K562 (cell line): Measurements from ENCODE around the gene RTN4. TPM values are rescaled to one million over a fixed set of nuclear protein-coding genes. Genes with fewer than 3 reads are reported as not detected.

Experiments used
- ARHGAP35 ChIP-seq: fragments of 450-650 bp; IDR thresholded peaks from 2 replicates; pipeline ENCODE4 v1.6.1; 2018; ENCODE audit not compliant: partially characterized antibody
- CCNT2 ChIP-seq: IDR thresholded peaks from 2 replicates; pipeline ENCODE4 v1.6.1; 2011; ENCODE audit warnings: borderline replicate concordance, low read depth, mild to moderate bottlenecking, moderate library complexity, mixed read lengths, low read length; ENCODE audit not compliant: insufficient read length; ENCODE audit errors: extremely low read depth
- FOXA1 ChIP-seq: fragments of 450-650 bp; IDR thresholded peaks from 2 replicates; pipeline ENCODE4 v1.6.1; 2016; ENCODE audit warnings: mild to moderate bottlenecking, borderline replicate concordance
- FOXK2 ChIP-seq, 2 experiments: fragments of 450-650 bp; IDR thresholded peaks in 1 of 2; conservative IDR thresholded peaks in 1 of 2; 2 replicates each; pipeline ENCODE4 v1.6.1; 2016; ENCODE audit warnings: low read depth in 2 of 2, mild to moderate bottlenecking in 1 of 2
- GATAD2A ChIP-seq: fragments of 450-650 bp; IDR thresholded peaks from 2 replicates; pipeline ENCODE4 v1.6.1; 2017
- GTF2F1 ChIP-seq: IDR thresholded peaks from 2 replicates; pipeline ENCODE4 v1.6.1; 2011; ENCODE audit warnings: low read depth, low read length, improper control_type of control experiment
- HMG20B ChIP-seq: fragments of 250-450 bp; sonication (Bioruptor Pico); IDR thresholded peaks from 2 replicates; pipeline ENCODE4 v1.5.0; 2021; ENCODE audit warnings: mild to moderate bottlenecking
- ILK ChIP-seq: fragments of 450-650 bp; IDR thresholded peaks from 2 replicates; pipeline ENCODE4 v1.6.1; 2016; ENCODE audit warnings: missing genetic modification characterization, low read depth, mild to moderate bottlenecking, missing compliant biosample characterization, moderate library complexity, borderline replicate concordance
- JUND ChIP-seq, 2 experiments: IDR thresholded peaks; 2 replicates in 1 of 2; 3 replicates in 1 of 2; pipeline ENCODE4 v1.6.1; 2011; ENCODE audit warnings: borderline replicate concordance in 2 of 2, low read depth in 2 of 2, low read length in 2 of 2, improper control_type of control experiment in 1 of 2, missing biosample characterization in 1 of 2, missing genetic modification characterization in 1 of 2, missing genetic modification reagents in 1 of 2
- MYC ChIP-seq, 2 experiments: fragments of 250-450 bp in 1 of 2; sonication (Bioruptor Pico) in 1 of 2; IDR thresholded peaks; 2 replicates each; pipeline versions ENCODE4 v1.5.1 to v1.6.1; 2012 to 2021; ENCODE audit warnings: low read depth in 2 of 2, borderline replicate concordance in 1 of 2, improper control_type of control experiment in 1 of 2, low read length in 1 of 2, mild to moderate bottlenecking in 1 of 2, moderate library complexity in 1 of 2
- NR4A1 ChIP-seq, 2 experiments: fragments of 250-450 bp in 1 of 2; fragments of 450-650 bp in 1 of 2; sonication (Bioruptor Pico) in 1 of 2; IDR thresholded peaks; 2 replicates each; pipeline versions ENCODE4 v1.4.0 to v1.6.1; 2016 to 2020; ENCODE audit warnings: mild to moderate bottlenecking in 2 of 2, missing compliant biosample characterization in 1 of 2, missing genetic modification characterization in 1 of 2, moderate library complexity in 1 of 2
- NRF1 ChIP-seq, 2 experiments: fragments of 450-650 bp; IDR thresholded peaks in 1 of 2; conservative IDR thresholded peaks in 1 of 2; 2 replicates each; pipeline ENCODE4 v1.6.1; 2014; ENCODE audit warnings: mild to moderate bottlenecking in 2 of 2
- PHF8 ChIP-seq: fragments of 200-600 bp; sonication (generic); IDR thresholded peaks from 2 replicates; pipeline ENCODE4 v1.6.1; 2012; ENCODE audit warnings: mixed run types, mild to moderate bottlenecking, inconsistent platforms, low read length, moderate library complexity, borderline replicate concordance
- RBM14 ChIP-seq: fragments of 200-400 bp; formaldehyde crosslinking; IDR thresholded peaks from 2 replicates; pipeline ENCODE4 v1.6.1; 2018; ENCODE audit warnings: low read depth, mild to moderate bottlenecking, low read length, moderate library complexity, borderline replicate concordance; ENCODE audit not compliant: insufficient read depth
- SAP30 ChIP-seq: fragments of 200-600 bp; sonication (generic); IDR thresholded peaks from 2 replicates; pipeline ENCODE4 v1.6.1; 2012; ENCODE audit warnings: borderline replicate concordance, low read depth, mild to moderate bottlenecking, moderate library complexity, low read length, control low read depth, inconsistent platforms; ENCODE audit not compliant: insufficient read depth, poor library complexity, severe bottlenecking
- SMAD4 ChIP-seq: fragments of 250-450 bp; sonication (Bioruptor Pico); conservative IDR thresholded peaks from 2 replicates; pipeline ENCODE4 v1.8.0; 2021; ENCODE audit warnings: inconsistent platforms, mild to moderate bottlenecking, moderate library complexity
- TRIM24 ChIP-seq, 2 experiments: fragments of 450-650 bp; IDR thresholded peaks; 2 replicates each; pipeline ENCODE4 v1.6.1; 2016
- ZC3H4 ChIP-seq: sonication (generic); formaldehyde crosslinking; IDR thresholded peaks from 2 replicates; pipeline ENCODE4 v1.9.0; 2021; ENCODE audit warnings: missing genetic modification reagents, borderline replicate concordance
- ZFP1 ChIP-seq: fragments of 450-650 bp; formaldehyde crosslinking; IDR thresholded peaks from 2 replicates; pipeline ENCODE4 v1.4.0; 2020; ENCODE audit warnings: mild to moderate bottlenecking, mixed read lengths
- ZNF174 ChIP-seq: fragments of 250-450 bp; sonication (Bioruptor Pico); IDR thresholded peaks from 2 replicates; pipeline ENCODE4 v1.4.0; 2020; ENCODE audit warnings: mild to moderate bottlenecking
- polyA plus RNA-seq, 8 experiments: library from polyadenylated mRNA; depleted of rRNA in 4 of 8; stranded (reverse) in 5 of 8; unstranded in 3 of 8; fragments of >200 nt; fragmentation: Nextera tagmentation in 2 of 8; fragmentation: Illumina TruSeq in 1 of 8; extraction: Ambion mirVana in 2 of 8; extraction: Trizol in 1 of 8; gene quantifications; 2 replicates each; pipeline versions ENCODE4 v1.2.1 to v1.2.3, GENCODE V29; 2011 to 2014; ENCODE audit warnings: inconsistent platforms in 1 of 8, missing spikeins in 1 of 8
- total RNA-seq, 7 experiments: library from RNA; depleted of rRNA in 6 of 7; stranded (reverse); fragments of >200 nt in 6 of 7; fragmentation: Illumina TruSeq in 2 of 7; extraction: Trizol in 2 of 7; gene quantifications; 2 replicates each; pipeline versions ENCODE4 v1.2.1 to v1.2.3, GENCODE V29; 2011 to 2021; ENCODE audit warnings: low replicate concordance in 1 of 7
- TF ChIP-seq, protein P1 (sequence below), 2 experiments: IDR thresholded peaks; 2 replicates each; pipeline ENCODE4 v1.6.1; 2012; ENCODE audit warnings: improper control_type of control experiment in 2 of 2, low read depth in 2 of 2, low read length in 2 of 2, borderline replicate concordance in 1 of 2
- TF ChIP-seq, protein P2 (sequence below): sonication (generic); formaldehyde crosslinking; IDR thresholded peaks from 2 replicates; pipeline ENCODE4 v1.8.0; 2022; ENCODE audit warnings: mild to moderate bottlenecking, missing genetic modification reagents

Gene RTN4
- total and polyA plus RNA-seq, 9 of the 15 experiments (the other 6 are each of a cell fraction or from before 2014, with no cell fraction given) = 73.0 to 248 (median 116) TPM

DNA sequence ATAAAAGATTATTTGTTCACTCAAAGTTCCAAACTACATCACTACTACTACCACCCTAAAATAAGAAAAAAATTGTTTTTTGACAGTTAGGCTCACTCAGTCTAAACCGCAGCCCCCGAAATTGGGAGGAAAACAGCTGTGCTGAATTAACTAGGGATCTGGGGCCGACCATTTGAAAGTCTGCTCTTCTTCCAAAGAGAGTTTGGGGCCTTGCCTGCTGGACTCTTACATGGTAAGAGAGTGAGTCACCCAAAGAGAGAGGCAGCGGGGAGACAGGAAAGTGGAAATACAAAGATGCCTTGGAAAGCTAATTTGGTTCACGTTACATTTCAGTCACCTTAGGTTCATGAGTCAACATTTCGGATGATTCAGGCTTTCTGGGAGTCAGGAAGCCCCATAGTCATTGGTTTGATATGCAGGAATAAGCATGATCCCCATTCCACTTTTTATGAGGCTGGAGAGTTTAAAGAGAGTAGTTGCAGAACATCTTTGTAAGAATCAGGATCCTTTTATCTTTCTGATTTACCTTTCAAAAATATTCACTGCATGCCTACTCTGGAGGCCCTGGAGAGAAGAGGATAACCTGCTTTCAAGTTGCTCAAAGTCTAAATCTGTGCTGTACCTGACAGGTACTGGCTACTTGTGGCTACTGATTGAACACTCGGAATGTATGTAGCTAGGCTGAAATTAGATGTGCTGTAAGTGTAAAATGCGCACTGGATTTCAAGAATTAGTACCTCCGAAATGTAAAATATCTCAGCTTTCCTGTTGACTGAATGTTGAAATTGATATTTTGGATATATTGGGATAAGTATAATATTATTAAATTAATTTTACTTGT is 995 bp upstream of the RTN4 start (continued):
- TF ChIP-seq JUND (IDR thresholded peaks at IDR 0.05; ENCODE audit: borderline replicate concordance, low read depth, low read length) = peak; percentile 95
- TF ChIP-seq JUND (tag; IDR thresholded peaks at IDR 0.05; ENCODE audit: borderline replicate concordance, low read depth, low read length) = peak; percentile 92
- no peak for TF ChIP-seq GATAD2A
- TF ChIP-seq ZFP1 = no peak
- TF ChIP-seq TRIM24 (IDR thresholded peaks at IDR 0.05) = no peak
- no peak for TF ChIP-seq CCNT2
- no peak for TF ChIP-seq ILK (tag)
- TF ChIP-seq, protein P1, sequence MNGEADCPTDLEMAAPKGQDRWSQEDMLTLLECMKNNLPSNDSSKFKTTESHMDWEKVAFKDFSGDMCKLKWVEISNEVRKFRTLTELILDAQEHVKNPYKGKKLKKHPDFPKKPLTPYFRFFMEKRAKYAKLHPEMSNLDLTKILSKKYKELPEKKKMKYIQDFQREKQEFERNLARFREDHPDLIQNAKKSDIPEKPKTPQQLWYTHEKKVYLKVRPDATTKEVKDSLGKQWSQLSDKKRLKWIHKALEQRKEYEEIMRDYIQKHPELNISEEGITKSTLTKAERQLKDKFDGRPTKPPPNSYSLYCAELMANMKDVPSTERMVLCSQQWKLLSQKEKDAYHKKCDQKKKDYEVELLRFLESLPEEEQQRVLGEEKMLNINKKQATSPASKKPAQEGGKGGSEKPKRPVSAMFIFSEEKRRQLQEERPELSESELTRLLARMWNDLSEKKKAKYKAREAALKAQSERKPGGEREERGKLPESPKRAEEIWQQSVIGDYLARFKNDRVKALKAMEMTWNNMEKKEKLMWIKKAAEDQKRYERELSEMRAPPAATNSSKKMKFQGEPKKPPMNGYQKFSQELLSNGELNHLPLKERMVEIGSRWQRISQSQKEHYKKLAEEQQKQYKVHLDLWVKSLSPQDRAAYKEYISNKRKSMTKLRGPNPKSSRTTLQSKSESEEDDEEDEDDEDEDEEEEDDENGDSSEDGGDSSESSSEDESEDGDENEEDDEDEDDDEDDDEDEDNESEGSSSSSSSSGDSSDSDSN (IDR thresholded peaks at IDR 0.05; ENCODE audit: borderline replicate concordance in 1 of 2, low read depth in 2 of 2, low read length in 2 of 2) = 0 out of 4 replicates have a peak, but pooled peaks of 1 of the 2 experiments have one; percentile 28
- TF ChIP-seq MYC (IDR thresholded peaks at IDR 0.05; ENCODE audit: low read depth, low read length) = peak; percentile 9; the same call in 1 of the 2 replicates
- TF ChIP-seq MYC (CRISPR knock-in tag; IDR thresholded peaks at IDR 0.05; ENCODE audit: borderline replicate concordance, low read depth) = no peak
- no peak for TF ChIP-seq RBM14
- no peak; the same call in 1 of the 2 replicates for TF ChIP-seq SMAD4 (CRISPR knock-in tag)
- TF ChIP-seq GTF2F1 = no peak
- TF ChIP-seq FOXK2 (conservative IDR thresholded peaks at IDR 0.05 in 1 of 2, IDR thresholded peaks at IDR 0.05 in 1 of 2; ENCODE audit: low read depth in 2 of 2) = no peak
- TF ChIP-seq HMG20B (CRISPR knock-in tag) = no peak
- peak; percentile 30 for TF ChIP-seq SAP30
- TF ChIP-seq, protein P2, sequence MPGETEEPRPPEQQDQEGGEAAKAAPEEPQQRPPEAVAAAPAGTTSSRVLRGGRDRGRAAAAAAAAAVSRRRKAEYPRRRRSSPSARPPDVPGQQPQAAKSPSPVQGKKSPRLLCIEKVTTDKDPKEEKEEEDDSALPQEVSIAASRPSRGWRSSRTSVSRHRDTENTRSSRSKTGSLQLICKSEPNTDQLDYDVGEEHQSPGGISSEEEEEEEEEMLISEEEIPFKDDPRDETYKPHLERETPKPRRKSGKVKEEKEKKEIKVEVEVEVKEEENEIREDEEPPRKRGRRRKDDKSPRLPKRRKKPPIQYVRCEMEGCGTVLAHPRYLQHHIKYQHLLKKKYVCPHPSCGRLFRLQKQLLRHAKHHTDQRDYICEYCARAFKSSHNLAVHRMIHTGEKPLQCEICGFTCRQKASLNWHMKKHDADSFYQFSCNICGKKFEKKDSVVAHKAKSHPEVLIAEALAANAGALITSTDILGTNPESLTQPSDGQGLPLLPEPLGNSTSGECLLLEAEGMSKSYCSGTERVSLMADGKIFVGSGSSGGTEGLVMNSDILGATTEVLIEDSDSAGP (CRISPR knock-in tag) = no peak
- no peak for TF ChIP-seq FOXA1
- 0 out of 2 replicates have a peak, but pooled peaks have one; percentile 62 for TF ChIP-seq ZNF174 (CRISPR knock-in tag)
- TF ChIP-seq NR4A1 (CRISPR knock-in tag; IDR thresholded peaks at IDR 0.05) = no peak
- no peak for TF ChIP-seq NR4A1 (tag; IDR thresholded peaks at IDR 0.05)
- no peak for TF ChIP-seq NRF1 (conservative IDR thresholded peaks at IDR 0.05 in 1 of 2, IDR thresholded peaks at IDR 0.05 in 1 of 2)
- TF ChIP-seq ZC3H4 (CRISPR knock-in tag) = no peak; the same call in 1 of the 2 replicates
- peak; percentile 18; the same call in 1 of the 2 replicates for TF ChIP-seq PHF8
- TF ChIP-seq ARHGAP35 = no peak
